ENCODE measurements around the gene SNCG.

DNA sequence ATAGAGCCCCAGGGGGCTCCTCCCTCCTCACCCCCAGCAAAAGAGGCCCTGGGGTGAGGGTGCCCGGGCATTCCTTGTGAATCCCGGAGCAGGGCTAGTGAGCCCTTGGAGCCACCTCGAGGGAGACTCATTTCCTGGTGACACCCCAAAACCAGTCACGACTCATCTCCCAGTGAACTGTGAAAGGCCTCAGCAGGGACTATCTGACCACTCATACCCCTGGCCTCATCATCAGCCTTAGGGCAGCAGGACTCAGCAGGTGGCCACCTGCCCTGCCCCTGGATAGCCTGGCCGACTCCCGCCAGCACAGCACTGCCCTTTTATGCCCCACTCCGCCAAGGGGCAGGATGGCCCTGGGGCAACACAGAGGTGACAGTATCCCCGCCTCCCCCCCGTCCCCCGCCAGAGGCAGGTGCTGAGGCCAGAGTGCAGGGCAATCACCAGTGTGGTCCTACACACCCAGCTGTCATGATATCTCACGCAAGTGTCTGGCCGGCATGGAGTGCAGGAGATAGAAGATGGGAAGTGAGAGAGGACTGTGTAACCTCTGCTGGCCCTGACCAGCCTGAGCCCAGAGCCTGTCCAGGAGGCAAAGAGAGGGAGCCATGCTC lies 3.2 kb downstream of the SNCG start:
- TF ChIP-seq CTCF (IDR thresholded peaks at IDR 0.05): no peak
- no peak for TF ChIP-seq POLR2A (IDR thresholded peaks at IDR 0.05)
